ENCODE data around the gene MYO9B.

Gene MYO9B

DNA sequence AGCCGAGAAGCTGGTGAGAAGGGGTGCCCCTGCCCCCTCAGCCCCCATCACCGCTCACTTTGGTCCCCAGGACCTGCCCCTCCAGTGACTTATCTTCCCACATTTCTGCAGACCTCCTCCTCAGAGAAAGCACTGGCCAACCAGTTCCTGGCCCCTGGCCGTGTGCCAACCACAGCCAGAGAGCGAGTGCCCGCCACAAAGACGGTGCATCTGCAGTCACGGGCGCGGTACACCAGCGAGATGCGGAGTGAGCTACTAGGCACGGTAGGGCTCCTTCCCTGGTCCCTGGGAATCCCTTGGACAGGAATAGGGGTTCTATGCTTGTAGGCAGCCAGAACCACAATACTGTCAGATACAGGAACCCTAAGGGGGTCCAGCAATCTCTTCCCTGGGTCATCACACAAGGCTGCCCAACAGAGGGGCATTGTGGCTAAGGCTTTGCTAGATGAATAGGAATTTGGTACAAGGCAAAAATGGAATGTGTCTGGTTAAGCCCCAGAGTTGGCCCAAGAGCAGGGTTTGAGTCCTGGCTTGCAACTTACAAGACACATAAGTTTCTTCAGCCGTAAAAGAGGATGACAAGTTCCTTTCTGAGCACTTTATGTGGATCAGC is 140.6 kb downstream of the MYO9B start:
- no peak for DNase-seq

DNA sequence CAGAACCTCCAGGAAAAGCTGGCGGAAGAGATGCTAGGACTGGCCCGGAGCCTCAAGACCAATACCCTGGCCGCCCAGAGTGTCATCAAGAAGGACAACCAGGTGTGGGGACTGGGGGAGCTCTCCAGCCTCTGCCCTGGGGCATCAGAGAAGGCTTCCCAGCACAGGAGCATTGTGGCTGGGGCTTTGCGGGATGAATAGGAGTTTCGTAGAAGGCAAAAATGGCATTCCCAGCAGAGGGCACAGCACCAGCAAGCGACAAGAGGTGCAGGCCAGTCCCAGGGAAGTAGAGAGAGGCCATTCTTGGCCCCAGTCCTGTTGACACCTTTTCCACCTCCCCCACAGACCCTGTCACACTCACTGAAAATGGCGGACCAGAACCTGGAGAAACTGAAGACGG is 143.7 kb downstream of the MYO9B start:
- no peak for DNase-seq

- no peak for DNase-seq
Observed at GRCh38 chr19:17220207-17220758, 144.7 kb downstream of the MYO9B start.

DNA sequence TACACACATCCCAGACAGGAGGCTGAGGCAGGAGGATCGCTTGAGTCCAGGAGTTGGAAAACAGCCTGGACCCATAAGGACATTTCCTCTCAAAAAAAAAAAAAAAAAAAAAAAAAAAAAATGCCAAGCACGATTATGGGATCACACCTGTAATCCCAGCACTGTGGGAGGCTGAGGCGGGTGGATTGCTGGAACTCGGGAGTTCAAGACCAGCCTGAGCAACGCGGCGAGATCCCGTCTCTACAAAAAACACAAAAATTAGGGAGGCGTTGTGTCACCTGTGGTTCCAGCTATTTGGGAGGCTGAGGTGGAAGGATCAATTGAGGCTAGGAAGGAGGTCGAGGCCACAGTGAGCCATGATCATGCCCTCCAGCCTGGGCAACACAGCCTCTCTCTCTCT is 149.5 kb downstream of the MYO9B start:
- DNase-seq: no peak

GRCh38 chr19:17226002-17226933 is 150.7 kb downstream of the MYO9B start, which contains the start of gene OCEL1:
Gene OCEL1, plus strand, starts transcription at chr19:17226226. Its CDS starts 22 bp downstream, at chr19:17226248.
- DNase-seq: peak; percentile 99

DNA sequence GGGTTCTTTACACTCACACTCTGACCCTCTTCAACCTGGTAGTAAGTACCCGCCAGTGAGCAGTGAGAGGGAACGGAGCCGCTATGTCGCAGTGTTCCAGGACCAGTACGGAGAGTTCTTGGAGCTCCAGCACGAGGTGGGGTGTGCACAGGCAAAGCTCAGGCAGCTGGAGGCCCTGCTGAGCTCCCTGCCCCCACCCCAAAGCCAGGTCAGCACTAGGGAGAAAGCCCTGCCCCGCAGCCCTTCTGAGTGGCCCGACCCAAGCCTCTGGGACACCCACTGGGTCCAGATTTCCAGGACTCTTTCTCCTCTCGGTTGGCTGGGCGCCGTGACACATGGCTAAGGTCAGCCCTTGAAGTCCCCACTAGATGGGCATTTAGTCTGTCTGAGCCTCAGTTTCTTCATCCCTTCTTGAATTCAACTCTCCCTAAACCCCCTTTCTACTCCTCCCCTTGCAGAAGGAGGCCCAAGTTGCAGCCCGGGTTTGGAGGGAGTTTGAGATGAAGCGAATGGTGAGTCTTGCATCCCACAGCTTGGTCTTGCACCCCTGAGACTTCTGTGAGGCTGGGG is 152.3 kb downstream of the MYO9B start:
- no peak for DNase-seq

DNA sequence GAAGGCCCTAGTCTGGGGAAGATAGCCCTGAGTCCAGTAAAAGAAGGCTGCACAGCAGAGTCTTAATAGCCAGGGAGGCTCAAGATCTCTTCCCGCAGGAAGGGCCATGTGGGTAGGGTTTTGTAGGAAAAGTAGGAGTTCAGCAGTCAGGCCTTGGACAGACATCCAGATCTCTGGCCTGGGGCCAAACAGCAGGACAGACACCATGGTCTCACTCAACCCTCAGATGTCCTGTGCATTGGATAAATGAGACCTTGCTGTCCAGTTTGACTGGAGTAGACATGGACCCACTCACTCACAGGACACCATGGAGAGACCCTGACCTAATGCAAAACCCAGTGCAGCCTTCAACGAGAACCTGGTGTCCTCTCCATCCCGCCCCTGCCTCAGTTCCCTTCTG is 154.3 kb downstream of the MYO9B start:
- no peak for DNase-seq

GRCh38 chr19:17232258-17232657 is 156.7 kb downstream of the MYO9B start:
- DNase-seq: no peak

- no peak for DNase-seq
Observed at GRCh38 chr19:17234911-17235299, 159.3 kb downstream of the MYO9B start.

GRCh38 chr19:17235300-17235970 is 159.9 kb downstream of the MYO9B start:
- no peak for DNase-seq

- DNase-seq: no peak
Observed at GRCh38 chr19:17235971-17236777, 160.6 kb downstream of the MYO9B start.

DNA sequence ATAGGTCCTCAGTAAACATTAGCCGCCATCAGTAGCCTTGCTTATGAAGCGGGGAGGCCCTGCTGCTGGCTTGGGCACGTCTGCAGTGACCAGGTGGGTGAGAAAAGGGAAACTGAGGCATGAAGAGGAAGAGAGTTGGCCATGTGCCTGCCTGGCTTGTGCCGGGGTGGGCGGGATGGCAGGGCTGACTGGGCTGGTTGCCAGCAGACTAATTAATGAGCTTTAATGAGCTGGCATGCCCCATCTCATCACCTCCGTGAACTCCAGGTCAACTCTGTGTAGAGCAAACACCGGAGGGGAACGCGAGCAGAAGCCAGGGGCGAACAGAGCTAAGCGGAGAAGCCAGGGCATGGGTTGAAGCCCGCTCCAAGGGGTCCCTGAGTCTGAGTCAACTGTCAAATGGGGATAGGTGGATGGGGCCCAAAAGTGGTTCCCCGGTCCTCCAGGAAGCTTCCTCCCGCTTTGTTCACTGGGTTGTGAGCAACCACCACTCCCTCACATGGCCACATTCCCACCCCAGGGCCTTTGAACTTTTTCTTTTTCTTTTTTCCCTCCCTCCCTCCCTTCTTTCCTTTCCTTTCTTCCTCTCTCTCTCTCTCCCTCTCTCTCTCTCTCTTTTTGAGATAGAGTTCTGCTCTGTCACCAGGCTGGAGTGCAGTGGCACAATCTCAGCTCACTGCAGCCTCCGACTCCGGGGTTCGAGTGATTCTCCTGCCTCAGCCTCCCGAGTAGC is 161.4 kb downstream of the MYO9B start:
- DNase-seq: no peak

DNA sequence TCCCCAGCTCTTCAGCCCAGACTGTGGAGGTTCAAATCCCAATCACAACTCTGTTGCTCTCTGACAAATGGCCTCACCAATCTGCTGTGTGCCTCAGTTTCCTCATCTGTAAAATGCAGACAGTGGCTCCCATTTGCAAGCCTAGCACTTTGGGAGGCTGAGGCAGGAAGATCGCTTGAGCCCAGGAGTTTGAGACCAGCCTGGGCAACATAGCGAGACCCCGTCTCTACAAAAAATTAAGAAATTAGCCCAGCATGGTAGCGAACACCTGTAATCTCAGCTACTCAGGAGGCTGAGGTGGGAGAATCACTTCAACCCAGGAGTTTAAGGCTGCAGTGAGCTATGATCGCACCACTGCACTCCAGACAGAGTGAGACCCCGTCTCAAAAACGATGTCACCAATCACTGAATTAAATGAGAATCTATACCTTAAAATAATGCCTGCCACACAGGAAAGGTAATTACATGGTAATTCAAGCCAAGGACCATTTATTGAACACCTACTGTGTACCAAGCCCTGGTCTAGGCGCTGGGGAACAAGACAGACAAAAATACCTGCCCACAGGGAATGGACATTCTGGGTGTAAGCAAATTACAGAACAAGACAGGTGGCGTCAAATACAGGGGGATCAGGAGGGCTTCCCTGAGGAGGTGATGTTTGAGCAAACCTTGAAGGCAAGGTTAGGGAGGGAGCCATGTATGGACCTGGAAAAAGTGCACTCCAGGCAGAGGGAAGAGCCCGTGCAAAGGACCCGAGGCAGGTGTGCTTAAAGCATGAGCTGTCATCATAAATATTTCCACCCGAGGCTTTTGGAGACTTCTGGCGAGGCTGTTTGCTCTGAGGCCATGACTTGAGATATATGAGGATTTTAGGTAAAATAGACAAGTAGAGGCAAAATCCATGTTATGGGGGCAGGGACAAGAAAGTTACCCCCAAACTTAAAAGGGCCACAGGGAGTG is 162.4 kb downstream of the MYO9B start:
- no peak for DNase-seq

- no peak for DNase-seq
Observed at GRCh38 chr19:17240062-17240752, 164.6 kb downstream of the MYO9B start.

- DNase-seq: no peak
Observed at GRCh38 chr19:17240826-17241399, 165.3 kb downstream of the MYO9B start.

GRCh38 chr19:17242431-17243208 is 167.0 kb downstream of the MYO9B start:
- DNase-seq: no peak

DNA sequence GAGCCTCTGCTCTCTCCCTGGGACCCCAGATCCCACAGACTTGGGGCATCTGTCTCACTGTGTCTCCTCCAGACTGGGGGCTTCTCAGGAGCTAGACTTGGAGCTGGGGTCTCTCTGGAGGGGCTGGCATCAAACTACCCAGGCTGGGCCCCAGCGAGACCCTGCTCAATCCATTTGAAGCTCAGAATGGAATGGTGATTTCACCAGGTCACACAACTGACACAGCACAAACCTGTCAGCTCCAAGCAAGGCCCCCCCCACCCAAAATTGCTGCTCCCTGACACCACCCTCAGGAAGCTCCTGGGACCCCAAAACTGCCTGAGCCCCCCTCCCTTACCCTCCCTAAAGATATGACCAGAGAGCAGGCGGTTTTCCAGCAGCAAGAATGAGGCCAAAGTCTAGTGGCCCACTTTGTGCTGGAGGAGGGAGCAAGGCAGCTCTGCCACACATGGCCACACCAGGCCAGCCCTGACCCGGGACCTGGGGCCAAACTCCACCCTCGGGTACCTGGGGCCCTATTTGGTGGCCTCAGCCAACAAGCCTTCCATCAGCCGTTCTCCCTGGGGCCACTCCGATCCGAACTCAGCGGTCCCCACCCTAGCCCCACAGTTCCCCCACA is 167.7 kb downstream of the MYO9B start:
- DNase-seq: no peak

All from NCI-H524 (cell line).